ELR (cell line): Measurements from ENCODE around the gene RHOJ.
"Not testable (repeated sequence)": the region's sequence is repeated elsewhere in the genome, so short reads cannot be mapped to it uniquely, and the experiment has no call there.

ENCODE experiments used
- DNase-seq: peaks from one replicate; pipeline ENCODE4 v3.0.0-alpha.2; 2015; ENCODE audit warnings: low read depth

RHOJ gene

DNA sequence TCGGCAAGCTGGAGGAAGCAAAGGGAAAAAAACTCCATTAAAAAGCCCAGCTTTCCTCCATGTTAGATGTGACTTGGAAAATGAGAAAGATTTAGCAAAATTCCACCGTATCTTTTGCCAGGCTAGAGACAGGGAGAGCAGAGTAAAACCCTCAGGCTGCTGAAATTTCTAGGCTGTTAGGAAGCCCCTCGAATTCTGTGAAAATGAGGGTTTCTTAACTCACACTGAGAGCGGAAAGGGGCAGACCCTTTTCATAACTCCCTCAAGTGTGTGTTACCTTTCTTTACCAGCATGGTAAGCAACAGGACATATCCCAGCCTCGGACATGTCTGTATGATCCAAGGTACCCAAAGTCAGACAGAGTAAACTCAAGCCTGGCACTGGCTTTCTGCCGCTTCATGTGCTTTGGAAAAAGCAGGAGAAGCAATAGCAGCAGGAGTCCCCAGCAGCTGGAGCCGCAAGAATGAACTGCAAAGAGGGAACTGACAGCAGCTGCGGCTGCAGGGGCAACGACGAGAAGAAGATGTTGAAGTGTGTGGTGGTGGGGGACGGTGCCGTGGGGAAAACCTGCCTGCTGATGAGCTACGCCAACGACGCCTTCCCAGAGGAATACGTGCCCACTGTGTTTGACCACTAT lies at the start of gene RHOJ:
TSS of gene RHOJ (plus strand) at position 37 of the 637 bp plus-strand sequence. CDS start at position 464, 427 bp downstream.
- DNase-seq = peak; percentile 14

DNA sequence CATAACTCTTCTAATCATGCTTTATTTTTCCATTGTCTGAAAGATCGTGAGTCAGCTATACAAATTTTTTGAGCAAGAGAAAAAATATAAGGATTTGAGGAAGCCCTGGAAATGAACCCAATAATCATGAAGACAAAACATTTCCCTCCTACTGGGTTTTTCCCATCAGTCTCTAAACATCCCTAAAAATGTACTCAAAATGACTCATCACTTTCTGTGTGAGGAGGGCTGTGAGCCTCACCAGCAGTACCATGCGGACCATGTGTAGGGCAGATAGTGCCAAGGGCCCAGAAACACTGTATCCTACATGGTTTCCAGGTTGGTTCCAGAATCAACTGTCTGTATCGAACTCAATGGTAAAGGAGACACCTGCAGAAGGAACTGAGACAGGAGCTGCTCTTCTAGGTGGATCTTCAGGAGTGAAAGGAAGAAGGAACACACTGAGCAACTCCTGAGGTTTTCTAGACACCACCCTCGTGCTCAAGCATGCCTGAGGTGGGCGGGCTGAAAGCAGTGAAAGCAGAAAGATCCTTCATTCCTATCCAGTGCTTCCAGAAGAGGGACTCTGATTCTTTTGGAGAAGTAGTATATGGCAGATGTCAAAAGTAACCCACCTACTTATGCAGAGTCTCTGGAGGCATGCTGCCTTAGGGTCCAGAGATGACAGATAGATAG lies 48.6 kb upstream of the RHOJ start:
- no peak for DNase-seq

DNA sequence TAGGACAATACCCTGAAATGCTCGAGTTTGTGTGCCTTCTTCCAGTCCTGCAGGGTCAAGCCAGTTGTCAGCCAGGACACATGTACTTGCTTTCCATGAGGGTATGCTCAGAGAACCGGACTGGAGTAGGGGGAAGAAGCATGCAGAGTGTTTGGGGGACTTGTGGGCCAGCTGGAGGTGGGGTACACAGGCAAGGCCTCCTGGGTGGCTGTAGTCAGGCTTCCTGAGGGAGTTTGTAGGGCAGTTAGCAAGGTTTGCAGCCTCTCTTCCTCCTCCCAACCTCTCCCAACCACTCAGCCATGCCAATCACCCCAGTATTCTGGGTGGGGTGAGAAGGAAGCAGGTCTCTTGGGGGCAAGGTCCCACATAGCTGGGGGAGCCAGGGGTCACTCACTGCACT lies 47.0 kb upstream of the RHOJ start:
- DNase-seq = no peak

DNA sequence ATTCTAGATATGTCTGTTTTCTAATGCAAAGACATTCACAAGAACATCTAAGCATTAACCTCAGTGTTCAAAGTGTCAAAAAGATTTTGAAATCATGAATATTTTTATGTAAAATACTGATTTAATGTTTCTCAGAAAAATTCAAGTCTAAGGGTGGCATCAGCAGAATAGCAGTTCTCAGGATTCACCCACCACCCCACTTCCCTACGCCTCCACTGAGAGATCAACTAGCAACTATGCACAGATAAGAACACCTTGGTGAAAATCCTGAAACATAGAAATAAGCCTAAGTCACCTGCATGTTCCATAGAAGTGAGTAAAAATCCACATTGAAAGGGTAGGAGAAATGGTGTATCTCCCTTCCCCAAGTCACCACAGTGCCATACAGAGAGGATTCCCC lies 40.9 kb upstream of the RHOJ start:
- DNase-seq = no peak

DNA sequence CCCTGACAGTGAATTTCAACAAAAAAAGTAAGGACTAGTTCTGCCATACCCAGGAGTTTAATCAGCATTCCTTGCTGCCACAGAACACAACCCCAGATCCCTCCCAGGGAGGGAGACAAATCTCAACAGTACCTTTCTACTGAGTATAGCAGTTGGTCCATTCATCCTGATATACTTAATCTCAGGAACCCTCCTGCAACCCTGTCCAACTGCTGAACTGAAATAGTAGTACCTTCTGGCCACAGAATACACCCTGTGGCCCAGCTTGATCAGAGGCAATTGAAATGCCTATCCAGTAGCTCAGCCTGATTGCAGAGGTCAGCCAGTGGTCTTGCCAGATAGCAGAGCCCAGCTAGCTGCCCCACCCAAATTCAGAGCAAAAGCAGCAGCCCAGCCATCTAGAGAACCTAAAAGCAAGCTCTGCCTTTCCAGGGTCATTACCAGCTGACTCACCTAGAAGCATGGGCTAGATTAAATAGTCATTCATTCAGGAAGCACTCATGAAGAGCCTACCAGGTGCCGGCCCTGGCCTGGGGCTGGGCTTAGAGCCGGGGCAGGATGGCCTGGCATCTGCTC lies 40.0 kb upstream of the RHOJ start:
- no peak for DNase-seq

DNA sequence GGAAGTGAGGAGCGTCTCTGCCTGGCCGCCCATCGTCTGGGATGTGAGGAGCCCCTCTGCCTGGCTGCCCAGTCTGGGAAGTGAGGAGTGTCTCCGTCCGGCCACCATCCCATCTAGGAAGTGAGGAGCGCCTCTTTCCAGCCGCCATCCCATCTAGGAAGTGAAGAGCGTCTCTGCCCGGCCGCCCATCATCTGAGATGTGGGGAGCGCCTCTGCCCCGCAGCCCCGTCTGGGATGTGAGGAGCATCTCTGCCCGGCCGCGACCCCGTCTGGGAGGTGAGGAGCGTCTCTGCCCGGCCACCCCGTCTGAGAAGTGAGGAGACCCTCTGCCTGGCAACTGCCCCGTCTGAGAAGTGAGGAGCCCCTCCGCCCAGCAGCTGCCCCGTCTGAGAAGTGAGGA lies 39.0 kb upstream of the RHOJ start:
- DNase-seq = not testable (repeated sequence)

DNA sequence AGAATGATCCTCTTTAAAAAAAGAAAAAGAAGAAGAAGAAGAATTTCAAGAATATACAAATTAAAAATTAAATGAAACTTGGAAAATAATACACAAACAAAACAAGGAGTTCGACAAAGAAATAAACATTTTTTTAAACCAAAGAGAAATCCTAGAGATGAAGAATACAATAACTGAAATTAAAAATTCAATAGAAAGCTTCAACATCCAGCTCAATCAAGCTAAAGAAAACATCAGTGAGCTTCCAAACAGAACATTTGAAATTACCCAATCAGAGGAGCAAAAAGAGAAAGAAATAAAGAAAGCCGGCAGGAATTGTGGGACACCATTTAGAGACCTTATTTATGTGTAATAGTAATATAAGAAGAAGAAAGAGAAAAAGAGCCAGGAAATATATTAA lies 37.2 kb upstream of the RHOJ start:
- no peak for DNase-seq

DNA sequence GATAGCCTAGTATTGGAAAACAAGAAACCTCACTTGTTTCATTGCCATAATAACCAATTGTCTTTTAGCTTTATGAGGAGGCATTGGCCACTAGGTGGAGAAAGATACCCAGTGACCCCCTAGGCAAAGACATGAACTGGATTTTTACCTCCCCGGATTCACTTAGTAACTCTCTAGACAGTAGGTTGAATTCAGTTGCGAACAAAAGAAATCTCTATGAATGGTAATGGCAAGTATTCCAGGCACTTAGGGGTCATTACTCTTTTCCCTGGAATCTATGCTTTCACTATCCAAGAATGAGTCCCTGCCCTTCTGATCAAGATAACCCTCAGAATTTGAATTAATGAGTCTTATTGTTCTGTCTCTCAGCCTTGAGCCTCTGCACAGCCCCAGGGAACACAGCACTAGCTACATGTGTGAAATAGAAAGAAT lies 29.5 kb upstream of the RHOJ start:
- DNase-seq = peak; percentile 54

DNA sequence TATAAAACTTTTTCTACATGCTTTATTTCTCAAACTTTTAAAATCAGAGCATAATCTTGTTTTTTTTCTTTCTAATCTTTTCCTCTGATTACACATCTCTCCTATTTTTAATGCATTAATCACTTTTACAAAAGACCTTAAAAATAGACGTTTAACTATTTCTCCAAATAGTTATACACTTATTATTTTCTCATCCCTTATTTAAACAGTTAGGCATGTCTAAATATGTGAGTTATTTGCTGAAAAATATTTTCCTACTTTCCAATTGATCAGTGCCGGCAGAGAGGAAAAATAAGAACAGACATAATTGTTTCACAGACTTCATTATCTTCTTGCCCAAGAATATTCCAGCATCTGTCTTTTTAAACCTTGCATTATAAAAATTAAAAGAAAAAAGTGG lies 28.7 kb upstream of the RHOJ start:
- no peak for DNase-seq

DNA sequence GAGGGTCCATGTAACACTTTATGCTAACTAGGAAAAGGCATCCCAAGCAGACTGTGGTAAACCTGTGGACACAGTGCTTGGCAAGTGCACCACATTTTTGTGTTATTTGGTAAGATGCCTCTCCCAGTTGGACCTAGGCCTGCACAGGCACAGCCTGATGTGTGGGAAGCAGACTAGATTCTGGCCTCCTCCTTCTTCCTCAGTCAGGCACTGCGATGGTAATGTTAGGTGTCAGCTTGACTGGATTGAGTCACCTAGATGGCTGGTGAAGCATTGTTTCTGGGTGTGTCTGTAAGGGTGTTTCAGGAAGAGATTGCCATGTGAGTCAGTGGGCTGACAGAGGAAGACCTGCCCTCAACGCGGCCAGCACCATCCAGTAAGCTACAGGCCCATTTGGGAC lies 25.3 kb upstream of the RHOJ start:
- DNase-seq = peak; percentile 32

DNA sequence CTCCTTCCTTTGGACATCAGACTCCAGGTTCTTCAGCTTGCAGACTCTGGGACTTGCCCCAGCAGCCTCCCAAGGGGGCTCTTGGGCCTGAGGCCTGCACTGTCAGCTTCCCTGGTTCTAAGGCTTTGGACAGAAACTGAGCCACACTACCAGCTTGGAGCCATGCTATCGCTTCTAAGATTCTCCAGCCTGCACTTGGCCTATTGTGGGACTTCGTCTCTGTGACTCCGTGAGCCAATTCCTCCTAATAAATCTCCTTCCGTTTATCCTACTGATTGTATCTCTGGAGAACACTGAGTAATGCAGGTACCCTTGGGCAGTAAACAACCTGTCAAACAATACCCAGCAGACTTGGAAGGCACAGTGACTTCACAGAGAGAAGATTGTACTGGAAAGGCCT lies 24.9 kb upstream of the RHOJ start:
- DNase-seq = no peak

DNA sequence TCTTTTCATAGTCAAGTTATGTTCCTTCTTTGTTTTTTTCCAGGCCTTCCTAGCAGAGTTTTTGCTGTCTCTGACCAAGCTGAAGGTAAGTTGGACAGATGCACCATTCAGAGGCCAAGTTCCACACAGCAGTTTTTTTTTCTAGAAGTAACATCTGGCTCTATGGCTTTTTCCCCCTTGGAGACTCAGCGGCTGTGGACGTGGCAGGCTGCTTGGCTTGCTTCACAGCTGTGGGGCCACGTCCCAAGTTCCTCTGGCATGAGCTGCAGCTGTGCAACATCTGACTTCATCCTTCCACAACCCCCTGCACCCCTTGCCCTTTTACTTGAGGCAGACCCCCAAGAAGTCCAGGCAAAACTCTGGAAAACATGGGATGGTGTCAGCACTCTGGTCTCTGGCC lies 24.2 kb upstream of the RHOJ start:
- DNase-seq = no peak

DNA sequence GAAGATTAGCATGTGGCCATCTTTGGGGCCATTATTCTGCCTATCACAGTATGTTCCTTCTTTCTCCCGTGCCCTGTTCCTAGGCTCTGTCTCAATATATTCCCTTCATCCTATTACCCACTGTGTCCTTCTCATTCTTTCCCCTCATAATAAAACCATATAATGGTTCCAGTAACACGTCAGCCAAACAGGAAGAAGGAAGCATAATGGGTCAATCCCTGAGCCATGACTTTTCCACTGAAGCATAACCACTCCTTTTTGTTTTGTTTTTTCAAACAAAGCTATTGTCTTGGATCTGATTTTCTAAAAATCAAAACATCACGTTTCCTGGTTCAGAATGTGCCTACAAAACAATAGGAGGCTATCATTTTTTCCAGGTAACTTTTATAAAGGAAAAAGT lies 21.3 kb upstream of the RHOJ start:
- DNase-seq = no peak

DNA sequence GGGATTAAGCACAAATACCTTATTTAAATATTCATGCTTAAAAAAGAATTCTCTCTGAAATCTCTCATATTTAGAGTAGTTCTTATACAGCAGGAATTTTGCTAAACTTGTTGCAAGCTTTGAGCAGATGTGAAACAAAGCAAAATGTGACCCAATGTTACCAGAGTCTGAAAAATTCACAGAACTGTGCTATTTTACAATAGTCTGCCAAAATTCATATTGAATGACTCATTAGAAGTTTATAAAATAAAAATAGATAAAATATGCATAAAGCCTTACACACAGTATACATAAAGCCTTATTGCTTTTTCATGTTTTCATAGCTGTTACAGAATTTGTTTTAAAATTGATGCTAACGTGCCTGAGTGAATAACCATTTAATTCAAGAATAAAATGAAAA lies 17.8 kb upstream of the RHOJ start:
- DNase-seq = no peak

DNA sequence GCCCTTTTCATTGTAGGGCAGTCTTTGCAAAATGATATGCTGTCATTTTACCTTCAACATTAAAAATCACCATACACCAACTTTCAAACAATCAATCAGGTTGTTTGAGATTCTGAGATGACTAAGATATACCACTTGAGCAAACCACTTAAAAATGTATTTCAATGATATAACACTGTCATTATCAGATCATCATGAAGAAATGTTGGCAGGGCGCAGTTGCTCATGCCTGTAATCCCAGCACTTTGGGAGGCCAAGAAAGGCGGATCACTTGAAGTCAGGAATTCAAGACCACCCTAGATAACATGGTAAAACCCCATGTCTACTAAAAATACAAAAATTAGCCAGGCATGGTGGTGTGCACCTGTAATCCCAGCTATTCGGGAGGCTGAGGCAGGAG lies 13.0 kb upstream of the RHOJ start:
- DNase-seq = no peak

DNA sequence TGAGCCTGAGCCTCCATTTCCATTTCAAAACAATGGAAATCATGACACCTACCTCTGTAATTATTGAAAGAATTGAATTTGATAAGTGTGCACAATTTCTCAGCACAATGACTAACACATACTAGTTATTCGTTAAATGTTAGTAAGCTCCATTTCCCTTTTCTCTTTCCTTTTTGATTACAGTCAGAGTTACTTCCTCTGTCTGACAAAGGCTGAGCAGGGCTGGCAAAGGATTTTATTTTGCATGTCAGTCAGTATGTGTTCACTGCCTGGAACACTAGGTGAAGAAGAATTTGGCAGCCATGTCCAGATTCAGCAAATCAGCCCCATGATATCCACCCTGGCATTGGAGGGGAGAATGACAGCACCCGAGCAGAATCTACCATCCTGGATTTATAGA lies 12.2 kb upstream of the RHOJ start:
- DNase-seq = peak; percentile 9

DNA sequence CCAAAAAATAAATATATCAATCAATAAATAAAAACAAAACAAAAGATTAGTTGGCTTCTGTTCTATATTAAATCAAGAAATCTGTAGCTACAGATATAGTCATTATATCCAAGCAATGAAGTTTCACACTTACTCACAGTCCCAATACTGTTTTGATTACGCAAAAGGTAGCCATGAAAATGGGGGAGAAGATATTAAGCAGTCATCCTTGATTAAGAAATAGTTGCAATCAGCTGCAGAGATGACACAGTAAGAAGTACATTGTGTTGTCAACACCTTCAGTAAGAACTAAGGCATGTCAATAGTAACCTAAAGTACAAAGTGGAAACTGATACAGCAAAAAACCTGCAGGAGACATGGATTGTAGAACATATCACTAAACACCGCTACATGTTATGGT lies 11.0 kb upstream of the RHOJ start:
- DNase-seq = no peak

DNA sequence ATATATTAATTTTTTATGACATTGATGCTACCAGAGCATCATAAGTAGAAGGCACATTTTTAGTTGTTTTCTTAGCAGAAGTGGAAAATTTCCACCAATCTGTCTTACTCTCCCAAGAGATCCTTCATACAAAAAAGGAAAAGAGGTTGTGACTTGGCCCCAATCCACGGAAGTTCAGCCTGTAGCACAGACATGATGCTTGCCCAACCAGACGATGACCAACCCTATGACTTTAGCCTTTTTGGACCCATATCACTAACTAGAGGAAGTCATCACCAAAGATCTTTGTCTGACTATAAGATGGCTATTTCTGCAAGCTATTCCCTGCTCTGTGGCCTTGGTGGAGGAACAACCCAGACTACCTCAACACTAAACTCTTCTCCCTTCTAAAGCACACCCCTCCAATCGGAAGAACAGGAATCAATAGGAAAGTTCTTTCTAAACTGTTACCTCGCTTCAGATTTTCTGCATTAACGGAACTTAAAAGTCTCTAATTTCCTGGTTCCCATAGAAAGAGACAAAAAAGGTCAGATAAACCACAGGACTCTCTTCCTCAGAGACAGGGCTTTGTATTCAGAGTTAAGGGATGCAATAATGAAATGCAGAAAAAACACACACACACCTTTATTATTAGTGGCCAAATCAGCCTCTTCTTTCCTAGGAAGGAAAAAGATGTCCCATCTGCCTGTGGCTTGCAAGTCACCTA lies 4.1 kb upstream of the RHOJ start:
- DNase-seq = no peak

DNA sequence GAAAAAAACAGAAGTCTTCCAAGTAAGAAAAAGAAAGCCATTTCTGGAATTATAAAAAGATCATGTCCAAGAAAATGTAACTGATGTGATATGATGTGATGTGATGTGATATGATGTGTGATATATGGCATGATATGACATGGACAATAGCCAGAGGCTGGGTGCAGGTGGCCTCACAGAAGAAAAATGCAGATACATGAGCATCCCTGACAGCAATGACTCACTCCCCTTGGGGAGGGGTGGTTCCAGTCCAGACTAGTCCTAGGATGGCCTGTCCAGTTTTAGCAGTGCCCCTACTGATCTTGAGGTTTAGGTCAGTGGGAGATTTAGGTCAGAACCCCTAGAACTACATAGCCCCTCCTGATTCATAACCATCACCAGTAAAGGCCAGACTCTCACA lies 3.5 kb upstream of the RHOJ start:
- peak; percentile 4 for DNase-seq

DNA sequence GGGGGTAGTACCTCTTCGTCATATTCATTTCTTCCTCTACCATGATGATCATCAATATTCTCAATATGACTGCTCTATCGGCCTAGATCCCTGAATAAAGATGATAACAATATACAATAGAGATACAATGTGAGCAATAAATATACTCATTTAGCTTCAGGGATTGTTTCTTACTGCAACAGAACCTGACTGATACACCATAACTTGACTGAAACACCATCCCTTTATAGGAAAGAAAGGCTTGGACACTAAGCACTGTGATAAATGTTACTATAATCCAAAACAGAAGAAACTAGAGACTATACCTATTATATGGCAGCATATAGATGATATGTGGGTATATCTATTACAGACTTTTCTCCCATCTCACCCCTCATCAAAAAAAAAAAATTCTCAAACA lies 1.2 kb upstream of the RHOJ start:
- no peak for DNase-seq

DNA sequence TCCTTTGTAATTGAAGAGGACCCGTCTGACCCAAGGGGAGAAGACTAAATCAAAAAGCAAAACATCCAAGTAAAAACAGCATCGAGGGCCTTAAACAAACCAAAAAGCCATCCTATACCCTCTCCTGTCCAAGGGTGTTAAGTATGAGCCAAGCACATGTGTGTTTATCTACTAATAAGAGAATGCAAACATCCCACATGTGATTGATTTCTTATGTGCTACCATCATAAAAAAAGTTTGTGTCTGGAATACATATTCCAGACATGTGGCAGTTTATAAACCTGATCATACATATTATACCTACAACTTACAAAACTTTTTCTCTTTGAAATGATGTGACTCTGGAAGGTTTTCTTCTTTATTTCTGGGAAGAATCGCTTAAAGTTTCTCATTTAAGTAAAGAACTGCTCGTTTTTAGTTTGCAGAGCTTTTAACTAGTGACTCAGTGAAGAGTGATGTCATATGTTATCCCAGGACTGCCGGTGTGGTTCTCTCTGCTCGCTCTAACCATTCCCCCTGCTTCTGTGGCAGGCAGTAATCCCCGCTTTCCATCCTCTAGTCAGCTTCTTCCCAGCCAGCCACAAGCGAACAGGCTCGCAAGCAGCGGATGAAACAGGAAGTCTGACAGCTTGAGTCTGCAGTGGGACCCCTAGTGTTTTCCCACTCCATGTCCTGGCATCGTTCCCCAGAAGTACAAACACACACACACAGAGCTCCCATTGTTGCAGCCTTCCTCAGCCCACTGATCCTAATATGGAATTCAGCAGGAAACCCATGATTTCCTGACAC lies 431 bp upstream of the RHOJ start:
- DNase-seq = peak; percentile 84

DNA sequence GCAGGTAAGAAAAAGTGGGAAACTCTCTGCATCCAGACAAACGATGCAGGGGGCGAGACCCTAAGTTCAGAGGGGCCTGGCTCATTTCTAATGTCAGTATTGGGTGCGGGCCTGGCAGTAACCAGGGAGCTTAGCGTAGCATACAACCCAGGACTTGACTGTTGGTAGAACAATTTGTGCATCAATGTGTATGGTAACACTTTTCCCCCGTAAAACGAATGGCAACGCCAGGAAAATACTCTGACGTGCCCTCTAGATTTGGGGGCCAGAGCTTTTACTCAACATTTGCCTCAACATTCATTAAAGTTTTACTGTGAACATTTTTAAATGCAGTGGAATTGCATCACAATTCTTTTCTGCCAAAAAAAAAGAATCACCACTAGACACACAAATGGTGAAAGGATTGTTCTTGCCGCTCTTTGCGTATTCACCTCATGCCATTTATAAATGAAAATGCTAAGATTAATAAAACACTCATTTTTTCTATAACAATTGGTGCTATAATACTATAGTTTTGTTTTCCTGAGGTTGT lies 867 bp downstream of the RHOJ start:
- DNase-seq = no peak
